ENCODE data around the gene NTRK1. TPM values are rescaled to one million over a fixed set of nuclear protein-coding genes. Genes with fewer than 3 reads are reported as not detected.

NTRK1 gene
- total RNA-seq, 1 experiment from 2014 or later: 0.24 TPM

GRCh38 chr1:156929596-156930238 is 69.1 kb downstream of the NTRK1 start:
- Histone ChIP-seq H3K9ac (ENCODE audit: extremely low read depth, insufficient read length, low read length) (no peak overlapping the region), H3K23ac (ENCODE audit: insufficient read length, low read depth, low read length) (no peak overlapping the region), H4K8ac (replicated peaks; ENCODE audit: insufficient read length, low read depth, low read length) (no peak overlapping the region), H4K91ac (ENCODE audit: insufficient read length, low read depth, low read length) (no peak overlapping the region), H3K9me3 (ENCODE audit: control insufficient read depth, low read depth, low read length) (no peaks in the 10 kb centered on the region), H3K27ac (ENCODE audit: insufficient read length, low read depth, low read length) (no peak overlapping the region), H2BK12ac (ENCODE audit: insufficient read length, low read depth, low read length) (no peak overlapping the region), H3K4ac (ENCODE audit: low read depth, low read length) (no peak overlapping the region), H2AK5ac (ENCODE audit: insufficient read length, low read length) (no peak overlapping the region), H3K4me1 (ENCODE audit: insufficient read depth, low read length) (no peaks in the 10 kb centered on the region), H3K27me3 (ENCODE audit: insufficient read depth, low read length) (peaks cover 30% of the 10 kb centered on the region), H2BK5ac (ENCODE audit: insufficient read length, low read length) (no peak overlapping the region), H3K23me2 (ENCODE audit: insufficient read length, low read depth, low read length, poor library complexity, severe bottlenecking) (peaks cover 6% of the 10 kb centered on the region), H3K4me2 (ENCODE audit: insufficient read depth, insufficient read length, low read length) (no peak overlapping the region), H3K18ac (ENCODE audit: insufficient read length, low read depth, low read length) (no peak overlapping the region), H4K5ac (ENCODE audit: insufficient read length, low read depth, low read length) (no peak overlapping the region), H3K14ac (ENCODE audit: insufficient read depth, low read length) (no peak overlapping the region), H3K79me1 (ENCODE audit: insufficient read depth, low read depth, low read length, poor library complexity, severe bottlenecking) (no peaks in the 10 kb centered on the region), H2BK120ac (ENCODE audit: low read depth, low read length, poor library complexity, severe bottlenecking) (no peak overlapping the region), H3K56ac (ENCODE audit: insufficient read length, low read depth, low read length) (no peak overlapping the region), H4K20me1 (ENCODE audit: control insufficient read depth, insufficient read depth, insufficient read length) (no peaks in the 10 kb centered on the region), H2BK20ac (ENCODE audit: low read depth, low read length, poor library complexity, severe bottlenecking) (no peak overlapping the region), H2AFZ (ENCODE audit: low read length) (no peak overlapping the region), H3T11ph (ENCODE audit: low read length) (no peak overlapping the region), H3K79me2 (ENCODE audit: insufficient read depth, low read length) (no peaks in the 10 kb centered on the region), H2BK15ac (ENCODE audit: low read depth, low read length) (no peak overlapping the region)
- no peak for TF ChIP-seq CTCF (conservative IDR thresholded peaks at IDR 0.05)
- peaks cover 0 to 3% (median 3%) of the 10 kb centered on the region in 3 experiments; a peak in 4 of 7 replicates for H3K36me3 Mint-ChIP-seq (ENCODE audit: insufficient read depth in 1 of 3, low read depth in 3 of 3)
- H3K27ac Mint-ChIP-seq: no peak overlapping the region
- H3K9me3 Mint-ChIP-seq: no peaks in the 10 kb centered on the region; a peak in 1 of 5 replicates
- no CpG with 5 or more reads among the region's 6 CpGs for WGBS (ENCODE audit: extremely low coverage, insufficient read length, low lambda C conversion rate)
- no peak overlapping the region for H3K4me3 Mint-ChIP-seq
- H3K27me3 Mint-ChIP-seq (ENCODE audit: low read depth): peaks cover 71% of the 10 kb centered on the region
- peaks cover 40 to 52% of the 10 kb centered on the region in 2 experiments for H3K4me1 Mint-ChIP-seq
- no peak for DNase-seq

Data from H9 (cell line).